ENCODE data around the gene NRP1.

GRCh38 chr10:33331379-33331694 is 3.1 kb downstream of the NRP1 start:
- TF ChIP-seq CTCF (IDR thresholded peaks at IDR 0.05) (no peak), POLR2A (IDR thresholded peaks at IDR 0.05) (no peak)
